Brain microvascular endothelial cell (primary cell): ENCODE data around the gene DQX1.
"Not testable (repeated sequence)": the region's sequence is repeated elsewhere in the genome, so short reads cannot be mapped to it uniquely, and the experiment has no call there.

ENCODE experiments used
- DNase-seq: peaks from one replicate; pipeline ENCODE4 v3.0.0-alpha.2; 2020
- H3K27ac ChIP-seq: fragments of 250-450 bp; sonication (Bioruptor Pico); 2 replicates; pipeline ENCODE4 v1.5.1; 2020; ENCODE audit warnings: mild to moderate bottlenecking, moderate library complexity
- H3K27me3 ChIP-seq: fragments of 250-450 bp; sonication (Bioruptor Pico); replicated peaks from 2 replicates; pipeline ENCODE4 v1.5.1; 2020; ENCODE audit warnings: mild to moderate bottlenecking
- H3K36me3 ChIP-seq: fragments of 250-450 bp; sonication (Bioruptor Pico); replicated peaks from 2 replicates; pipeline ENCODE4 v1.5.1; 2020; ENCODE audit warnings: mild to moderate bottlenecking
- H3K4me3 ChIP-seq: 2 replicates; pipeline ENCODE4 v1.5.1; 2011; ENCODE audit warnings: low read depth, mild to moderate bottlenecking, control low read depth, low read length, moderate library complexity
- CTCF ChIP-seq: IDR thresholded peaks from 2 replicates; pipeline ENCODE4 v1.5.1; 2011; ENCODE audit warnings: low read depth, mild to moderate bottlenecking, moderate library complexity, low read length, control low read depth, inconsistent platforms; ENCODE audit errors: missing control alignments
- in situ Hi-C: cut with HindIII; loops from 2 replicates; pipeline ENCODE4 v1.10.0; 2017; ENCODE audit warnings: low sequenced_read_pairs, low pct_ligation_motif_present

DQX1 gene

GRCh38 chr2:74562126-74562775 lies 36.2 kb upstream of the DQX1 start:
- Histone ChIP-seq H3K27me3 (no peaks in the 10 kb centered on the region), H3K27ac (no peak overlapping the region)

GRCh38 chr2:74561022-74561421 lies 35.0 kb upstream of the DQX1 start:
- DNase-seq, H3K4me3 ChIP-seq, H3K36me3 ChIP-seq, H3K27me3 ChIP-seq, in situ Hi-C loops, H3K27ac ChIP-seq: not testable (repeated sequence)

More at GRCh38 chr2:74562126-74562775, 36.2 kb upstream of the DQX1 start:
- DNase-seq: no peak
- Histone ChIP-seq H3K36me3 (no peaks in the 10 kb centered on the region), H3K4me3 (no peak overlapping the region)
- no peak for TF ChIP-seq CTCF
- in situ Hi-C loops: no loop called here

- no peak overlapping the region for H3K27ac ChIP-seq
- peaks cover 6% of the 10 kb centered on the region for H3K36me3 ChIP-seq
- DNase-seq: no peak
- in situ Hi-C loops: no loop called here
- no peak for TF ChIP-seq CTCF
- no peak overlapping the region for H3K4me3 ChIP-seq
- no peaks in the 10 kb centered on the region for H3K27me3 ChIP-seq
Measured at GRCh38 chr2:74560591-74560990, 34.6 kb upstream of the DQX1 start.

- in situ Hi-C loops: no loop called here
- Histone ChIP-seq H3K27ac (no peak overlapping the region), H3K36me3 (peaks cover 6% of the 10 kb centered on the region), H3K27me3 (no peaks in the 10 kb centered on the region), H3K4me3 (no peak overlapping the region)
- DNase-seq: no peak
- TF ChIP-seq CTCF: no peak
Measured at GRCh38 chr2:74559912-74560311, 33.9 kb upstream of the DQX1 start.

GRCh38 chr2:74558284-74559230 lies 32.5 kb upstream of the DQX1 start:
- no peak for TF ChIP-seq CTCF
- no peak overlapping the region for H3K4me3 ChIP-seq
- no peak for DNase-seq
- H3K27ac ChIP-seq: no peak overlapping the region
- no peaks in the 10 kb centered on the region for H3K27me3 ChIP-seq
- in situ Hi-C loops: no loop called here
- peaks cover 6% of the 10 kb centered on the region for H3K36me3 ChIP-seq

GRCh38 chr2:74556831-74557370 lies 30.9 kb upstream of the DQX1 start:
- in situ Hi-C loops: no loop called here
- no peak for DNase-seq
- TF ChIP-seq CTCF: no peak
- H3K27ac ChIP-seq: no peak overlapping the region
- H3K36me3 ChIP-seq: peaks cover 6% of the 10 kb centered on the region
- no peak overlapping the region for H3K4me3 ChIP-seq
- no peaks in the 10 kb centered on the region for H3K27me3 ChIP-seq
